NCI-H1930 (cell line): ENCODE measurements around the gene DYNLT2B.
A peak's percentile ranks its signal among the peaks of the same experiment; 100 is the strongest.
"Not testable (repeated sequence)": the region's sequence is repeated elsewhere in the genome, so short reads cannot be mapped to it uniquely, and the experiment has no call there.

Source experiments
- DNase-seq, 2 experiments: peaks; one replicate each; lab custom pipeline; 2025; lab: John Stamatoyannopoulos, UW

The DYNLT2B gene

GRCh38 chr3:196326936-196327335, 8.9 kb upstream of the DYNLT2B start:
- DNase-seq: no peak

GRCh38 chr3:196323691-196324090, 5.7 kb upstream of the DYNLT2B start:
- no peak for DNase-seq

GRCh38 chr3:196323016-196323415, 5.0 kb upstream of the DYNLT2B start:
- no peak for DNase-seq

- no peak for DNase-seq
These were observed 3.1 kb upstream of the DYNLT2B start for GRCh38 chr3:196321162-196321561.

- no peak for DNase-seq
These were observed 2.1 kb upstream of the DYNLT2B start for GRCh38 chr3:196320137-196320536.

- not testable (repeated sequence) for DNase-seq
These were observed 997 bp downstream of the DYNLT2B start for GRCh38 chr3:196316799-196317686.

- no peak for DNase-seq
These were observed 2.2 kb downstream of the DYNLT2B start for GRCh38 chr3:196315821-196316220.

GRCh38 chr3:196314597-196314996, 3.4 kb downstream of the DYNLT2B start:
- no peak for DNase-seq

GRCh38 chr3:196314086-196314485, 4.0 kb downstream of the DYNLT2B start:
- DNase-seq: not testable (repeated sequence)

GRCh38 chr3:196302960-196303359, 15.1 kb downstream of the DYNLT2B start:
- not testable (repeated sequence) for DNase-seq

GRCh38 chr3:196302551-196302950, 15.5 kb downstream of the DYNLT2B start:
- not testable (repeated sequence) for DNase-seq

GRCh38 chr3:196298521-196298920, 19.5 kb downstream of the DYNLT2B start:
- no peak for DNase-seq

- no peak for DNase-seq
These were observed 25.6 kb downstream of the DYNLT2B start for GRCh38 chr3:196292286-196292923.

GRCh38 chr3:196288141-196288460, 29.9 kb downstream of the DYNLT2B start:
- peak in 1 of 2 experiments; percentile 14 for DNase-seq

- DNase-seq: peak; percentile 77 to 87
These were observed 30.4 kb downstream of the DYNLT2B start, which contains the start of gene PCYT1A for GRCh38 chr3:196287440-196288140. Gene PCYT1A (minus strand): TSS chr3:196287726. CDS start chr3:196270531, 17,195 bp downstream.

GRCh38 chr3:196287090-196287439, 31.0 kb downstream of the DYNLT2B start:
- DNase-seq: no peak

- DNase-seq: no peak
These were observed 33.6 kb downstream of the DYNLT2B start for GRCh38 chr3:196284396-196284795.

GRCh38 chr3:196281962-196282361, 36.1 kb downstream of the DYNLT2B start:
- DNase-seq: no peak

- DNase-seq: no peak
These were observed 37.2 kb downstream of the DYNLT2B start for GRCh38 chr3:196280689-196281440.

GRCh38 chr3:196275126-196275525, 42.9 kb downstream of the DYNLT2B start:
- DNase-seq: no peak

GRCh38 chr3:196274585-196274984, 43.5 kb downstream of the DYNLT2B start:
- DNase-seq: no peak

GRCh38 chr3:196273655-196274054, 44.4 kb downstream of the DYNLT2B start:
- DNase-seq: no peak
